Retinal pigment epithelial cell (primary cell): ENCODE measurements around the gene ARHGDIG.

Experiments
- DNase-seq: peaks from one replicate; pipeline ENCODE4 v3.0.0-alpha.2; 2010; ENCODE audit warnings: low read depth
- H3K4me3 ChIP-seq: 2 replicates; pipeline ENCODE4 v1.5.1; 2011; ENCODE audit warnings: mild to moderate bottlenecking, low read length, control low read depth, moderate library complexity
- TF ChIP-seq, protein P1 (sequence below): conservative IDR thresholded peaks from 2 replicates; pipeline ENCODE4 v1.5.1; 2011; ENCODE audit warnings: low read depth, low read length, control low read depth, inconsistent platforms

Gene ARHGDIG

DNA sequence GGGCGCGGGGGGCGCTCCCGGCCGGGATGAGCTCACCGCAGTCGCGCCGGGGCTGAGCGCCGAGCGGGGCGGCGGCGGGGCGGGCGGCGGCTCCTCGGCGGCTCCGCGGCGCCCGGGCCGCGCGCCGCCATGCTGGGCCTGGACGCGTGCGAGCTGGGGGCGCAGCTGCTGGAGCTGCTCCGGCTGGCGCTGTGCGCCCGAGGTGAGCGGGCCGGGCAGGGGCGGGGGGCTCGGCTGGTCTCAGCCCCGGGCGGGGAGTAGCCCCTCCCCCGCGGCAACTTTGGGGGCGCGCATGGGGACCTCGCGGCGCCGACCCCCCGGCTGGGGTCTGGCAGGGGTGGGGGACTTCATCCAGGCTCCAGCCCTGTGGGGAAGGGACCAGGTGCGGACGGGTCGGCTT is at the start of gene ARHGDIG:
Gene ARHGDIG, plus strand, starts transcription at position 40 of the 400 bp plus-strand sequence. Its CDS starts 90 bp downstream, at position 130.
- H3K4me3 ChIP-seq = peak within 1 kb of the TSS; percentile 34
- TF ChIP-seq, protein P1, sequence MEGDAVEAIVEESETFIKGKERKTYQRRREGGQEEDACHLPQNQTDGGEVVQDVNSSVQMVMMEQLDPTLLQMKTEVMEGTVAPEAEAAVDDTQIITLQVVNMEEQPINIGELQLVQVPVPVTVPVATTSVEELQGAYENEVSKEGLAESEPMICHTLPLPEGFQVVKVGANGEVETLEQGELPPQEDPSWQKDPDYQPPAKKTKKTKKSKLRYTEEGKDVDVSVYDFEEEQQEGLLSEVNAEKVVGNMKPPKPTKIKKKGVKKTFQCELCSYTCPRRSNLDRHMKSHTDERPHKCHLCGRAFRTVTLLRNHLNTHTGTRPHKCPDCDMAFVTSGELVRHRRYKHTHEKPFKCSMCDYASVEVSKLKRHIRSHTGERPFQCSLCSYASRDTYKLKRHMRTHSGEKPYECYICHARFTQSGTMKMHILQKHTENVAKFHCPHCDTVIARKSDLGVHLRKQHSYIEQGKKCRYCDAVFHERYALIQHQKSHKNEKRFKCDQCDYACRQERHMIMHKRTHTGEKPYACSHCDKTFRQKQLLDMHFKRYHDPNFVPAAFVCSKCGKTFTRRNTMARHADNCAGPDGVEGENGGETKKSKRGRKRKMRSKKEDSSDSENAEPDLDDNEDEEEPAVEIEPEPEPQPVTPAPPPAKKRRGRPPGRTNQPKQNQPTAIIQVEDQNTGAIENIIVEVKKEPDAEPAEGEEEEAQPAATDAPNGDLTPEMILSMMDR = no peak
- DNase-seq = no peak

DNA sequence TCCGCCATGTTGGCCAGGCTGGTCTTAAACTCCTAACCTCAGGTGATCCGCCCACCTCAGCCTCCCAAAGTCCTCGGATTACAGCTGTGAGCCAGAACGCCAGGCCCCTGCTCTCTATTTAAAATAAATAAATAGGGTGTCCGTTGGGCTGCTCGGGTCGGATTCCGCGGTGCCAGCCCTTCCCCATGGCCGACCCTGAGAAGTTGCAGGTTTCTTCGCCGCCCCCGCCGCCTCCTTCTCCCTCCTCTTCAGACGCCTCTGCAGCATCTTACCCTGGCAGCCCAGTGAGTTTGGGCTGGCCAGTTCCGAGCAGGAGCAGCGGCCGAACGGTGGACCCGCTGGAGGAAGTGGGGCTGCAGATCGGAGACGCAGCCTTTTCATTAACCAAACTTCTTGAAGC is 49.4 kb upstream of the ARHGDIG start:
- no peak overlapping the region for H3K4me3 ChIP-seq
- TF ChIP-seq, protein P1 = no peak
- DNase-seq = no peak

DNA sequence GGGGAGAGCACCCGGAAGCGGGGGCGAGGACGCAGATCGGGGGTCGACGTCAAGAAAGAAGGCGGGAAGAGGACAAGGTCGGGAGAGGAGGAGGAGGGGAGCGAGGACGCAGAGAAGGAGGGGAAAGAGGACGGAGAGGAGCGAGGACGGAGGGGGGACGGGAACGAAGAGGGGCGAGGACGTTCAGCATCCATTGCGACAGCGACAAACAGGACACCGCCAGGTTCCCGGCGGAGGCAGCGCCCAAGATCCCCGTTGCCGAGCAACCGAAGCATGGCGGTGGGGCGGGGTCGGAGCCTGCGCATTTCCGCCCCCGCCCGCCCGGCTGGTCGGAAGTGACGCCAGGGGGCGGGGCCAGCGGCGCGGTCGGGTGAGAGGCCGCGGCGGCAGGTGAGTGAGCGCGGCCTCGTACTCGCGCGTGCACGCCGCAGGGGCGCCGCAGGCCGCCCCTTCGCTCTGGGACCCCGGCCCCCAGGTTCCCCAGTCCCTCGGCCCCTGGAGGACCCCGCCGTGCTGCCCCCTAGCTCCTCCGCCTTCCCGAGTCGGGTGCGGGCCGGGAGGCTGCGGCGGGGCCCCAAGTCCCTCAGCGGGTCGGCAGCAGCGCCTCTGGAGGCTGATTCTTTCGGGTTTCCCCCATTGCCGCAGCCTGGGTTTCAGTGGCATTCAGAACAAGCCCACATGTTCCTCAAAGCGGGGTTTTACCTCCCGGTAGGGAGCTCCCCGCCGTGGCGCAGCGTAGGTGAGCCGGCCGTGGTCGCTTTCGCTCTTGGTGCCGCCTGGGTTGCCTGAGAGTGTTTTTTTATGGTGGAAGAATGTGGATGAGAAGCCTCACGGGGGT is 45.7 kb upstream of the ARHGDIG start, which contains the start of gene FAM234A:
Gene FAM234A, plus strand, starts transcription at position 354 of the 838 bp plus-strand sequence. CDS start 19,593 bp downstream, outside the sequence.
- DNase-seq = peak; percentile 56
- TF ChIP-seq, protein P1 = peak; percentile 35
- peak within 1 kb of the TSS; percentile 93 for H3K4me3 ChIP-seq

DNA sequence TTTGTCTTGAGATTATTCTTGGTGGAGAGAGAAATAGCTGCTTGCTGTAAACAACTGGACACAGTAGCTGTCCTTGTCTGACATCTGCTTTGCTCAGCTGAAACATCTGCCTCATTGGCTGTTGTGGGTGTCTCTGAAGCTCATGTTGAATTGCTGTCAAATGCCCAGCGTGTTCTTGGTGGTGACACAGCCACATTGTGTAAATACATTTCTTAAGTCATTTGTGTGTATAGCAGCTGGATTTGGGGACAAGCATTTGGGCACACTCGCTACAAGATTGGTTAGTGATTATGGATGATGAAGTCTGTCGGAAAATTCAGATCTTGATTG is 40.5 kb upstream of the ARHGDIG start:
- no peak for DNase-seq
- TF ChIP-seq, protein P1 = no peak
- no peak overlapping the region for H3K4me3 ChIP-seq

DNA sequence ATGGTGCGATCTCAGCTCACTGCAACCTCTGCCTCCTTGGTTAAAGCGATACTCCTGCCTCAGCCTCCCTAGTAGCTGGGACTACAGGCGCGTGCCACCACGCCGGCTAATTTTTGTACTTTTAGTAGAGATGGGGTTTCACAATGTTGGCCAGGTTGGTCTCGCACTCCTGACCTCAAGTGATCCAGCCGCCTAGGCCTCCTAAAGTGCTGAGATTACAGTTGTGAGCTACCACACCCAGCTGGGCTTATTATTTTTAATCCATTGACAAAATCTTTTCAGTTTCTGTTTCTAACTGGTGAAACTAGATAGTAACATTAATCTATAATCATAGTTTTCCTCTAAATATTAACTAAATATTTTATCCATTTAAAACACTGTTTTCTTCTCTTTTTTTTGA is 39.8 kb upstream of the ARHGDIG start:
- no peak overlapping the region for H3K4me3 ChIP-seq
- TF ChIP-seq, protein P1 = no peak
- no peak for DNase-seq

DNA sequence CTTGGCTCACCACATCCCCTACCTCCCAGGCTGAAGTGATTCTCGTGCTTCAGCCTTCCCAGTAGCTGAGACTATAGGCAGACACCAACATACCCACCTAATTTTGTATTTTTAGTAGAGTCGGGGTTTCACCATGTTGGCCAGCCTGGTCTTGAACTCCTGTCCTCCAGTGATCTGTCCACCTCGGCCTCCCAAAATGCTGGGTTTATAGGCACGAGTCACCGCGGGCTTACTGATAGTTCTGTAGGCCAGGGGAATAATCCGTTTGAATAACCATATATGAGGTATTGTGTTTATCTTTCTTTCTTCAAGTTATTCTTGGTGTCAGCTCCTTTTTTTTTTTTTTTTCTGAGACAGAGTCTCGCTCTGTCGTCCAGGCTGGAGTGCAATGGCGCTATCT is 38.1 kb upstream of the ARHGDIG start:
- TF ChIP-seq, protein P1 = no peak
- H3K4me3 ChIP-seq = no peak overlapping the region
- DNase-seq = no peak

DNA sequence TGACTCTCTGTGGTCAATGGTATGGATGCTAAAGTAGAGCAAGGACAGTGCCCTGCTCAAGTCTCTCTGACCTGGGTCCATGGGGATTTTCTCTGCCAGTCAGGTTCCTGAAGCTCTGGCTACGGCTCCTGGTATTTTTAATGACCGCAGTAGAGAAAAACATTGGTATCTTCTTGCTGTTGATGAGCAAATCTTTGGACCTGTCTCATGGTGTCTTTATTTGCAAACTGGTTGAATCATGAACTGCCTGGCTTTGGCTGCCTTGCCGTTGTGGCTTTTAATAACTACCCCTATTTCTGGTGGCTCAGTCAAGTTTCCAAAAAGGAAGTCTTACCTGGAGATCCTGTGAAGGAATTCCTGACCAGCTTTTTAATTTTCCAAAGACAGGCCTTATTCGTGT is 37.0 kb upstream of the ARHGDIG start:
- no peak overlapping the region for H3K4me3 ChIP-seq
- TF ChIP-seq, protein P1 = no peak
- DNase-seq = no peak
